MCF 10A (cell line): ENCODE data around the gene SEH1L. TPM values are rescaled to one million over a fixed set of nuclear protein-coding genes. Genes with fewer than 3 reads are reported as not detected.

Source experiments
- BruUV-seq: library from RNA; stranded (reverse); fragments of 400-500 nt; replicated peaks from 2 replicates; lab custom pipeline; 2021; lab: Mats Ljungman, UMichigan
- CTCF ChIA-PET: fragments of 300-600 bp; sonication (Branson Sonifier 250); formaldehyde crosslinking; extraction: SDS; loops from one replicate; lab custom pipeline; 2021; ENCODE audit warnings: antibody characterized with exemption, inconsistent platforms; lab: Yijun Ruan, JAX
- POLR2A ChIA-PET: fragments of 300-600, 350-650 bp; sonication (Branson Sonifier 250); formaldehyde crosslinking; extraction: SDS; loops from one replicate; lab custom pipeline; 2020; ENCODE audit warnings: antibody characterized with exemption, inconsistent platforms; lab: Yijun Ruan, JAX
- DNase-seq: peaks from one replicate; pipeline ENCODE4 v3.0.0-alpha.2; 2018; ENCODE audit not compliant: unreplicated experiment
- H3K27ac Mint-ChIP-seq: one replicate; pipeline ENCODE4 v1.8.0; 2022; ENCODE audit warnings: mild to moderate bottlenecking, low read depth, mixed read lengths; ENCODE audit not compliant: unreplicated experiment
- H3K27me3 Mint-ChIP-seq: one replicate; pipeline ENCODE4 v1.8.0; 2022; ENCODE audit warnings: mixed read lengths; ENCODE audit not compliant: insufficient read depth, unreplicated experiment
- H3K36me3 Mint-ChIP-seq: one replicate; pipeline ENCODE4 v1.8.0; 2022; ENCODE audit warnings: mild to moderate bottlenecking, moderate library complexity, mixed read lengths; ENCODE audit not compliant: insufficient read depth, unreplicated experiment
- H3K4me1 Mint-ChIP-seq: one replicate; pipeline ENCODE4 v1.8.0; 2022; ENCODE audit warnings: mixed read lengths; ENCODE audit not compliant: insufficient read depth, unreplicated experiment
- H3K4me3 Mint-ChIP-seq: one replicate; pipeline ENCODE4 v1.8.0; 2022; ENCODE audit warnings: mild to moderate bottlenecking, moderate library complexity, mixed read lengths; ENCODE audit not compliant: unreplicated experiment
- H3K9me3 Mint-ChIP-seq: one replicate; pipeline ENCODE4 v1.8.0; 2022; ENCODE audit warnings: mixed read lengths; ENCODE audit not compliant: unreplicated experiment
- CTCF ChIP-seq: fragments of 200-600 bp; IDR thresholded peaks from one replicate; pipeline ENCODE4 v1.8.0; 2022; ENCODE audit warnings: antibody characterized with exemption, mild to moderate bottlenecking; ENCODE audit not compliant: unreplicated experiment
- intact Hi-C: fragments of 100-400 bp; cut with micrococcal nuclease; formaldehyde crosslinking; loops from 2 replicates; pipeline ENCODE4 v1.14.1; 2022
- total RNA-seq: library from RNA; stranded (reverse); gene quantifications from 2 replicates; pipeline ENCODE4 v1.2.3, GENCODE V29; 2022

Gene SEH1L
- total RNA-seq, 1 experiment from 2014 or later = 139 TPM

- Mint-ChIP-seq H3K36me3 (peaks cover 33% of the 10 kb centered on the region), H3K27me3 (no peaks in the 10 kb centered on the region), H3K4me1 (peaks cover 18% of the 10 kb centered on the region), H3K4me3 (peak overlapping the region; percentile 96), H3K27ac (peak overlapping the region; percentile 98), H3K9me3 (no peaks in the 10 kb centered on the region)
- DNase-seq = peak; percentile 94
- BruUV-seq = no TSS peak
- intact Hi-C loops = no loop called here
- POLR2A ChIA-PET = interaction anchor here (0.5 to 4.2 kb wide), 17 partner anchors 14 to 571 kb away, joined by 3 to 33 read pairs (median 4); partner anchors contain the start of genes AFG3L2, CEP192, CEP76 and PRELID3A
- TF ChIP-seq CTCF = no peak
- CTCF ChIA-PET = no interaction called here
Observed at GRCh38 chr18:12948050-12948804, 416 bp downstream of the SEH1L start.

DNA sequence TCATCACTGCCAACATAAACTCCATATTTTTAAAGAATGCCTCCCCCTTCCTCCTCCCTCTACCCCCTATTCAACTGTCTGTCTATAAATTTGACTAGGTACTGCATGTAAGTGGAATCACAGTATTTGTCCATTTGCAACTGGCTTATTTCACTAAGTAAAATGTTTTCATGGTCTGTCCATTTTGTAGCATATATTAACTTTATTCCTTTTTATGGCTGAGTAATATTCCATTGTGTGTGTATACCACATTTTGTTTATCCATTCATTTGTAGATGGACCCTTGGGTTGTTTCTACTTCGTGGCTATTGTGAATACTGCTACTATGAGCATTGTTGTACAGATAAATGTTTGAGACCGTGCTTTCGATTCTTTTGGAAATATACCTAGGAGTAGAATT lies 10.7 kb downstream of the SEH1L start:
- H3K27me3 Mint-ChIP-seq = no peaks in the 10 kb centered on the region
- TF ChIP-seq CTCF = no peak
- intact Hi-C loops = no loop called here
- POLR2A ChIA-PET = no interaction called here
- BruUV-seq = no TSS peak
- peaks cover 76% of the 10 kb centered on the region for H3K36me3 Mint-ChIP-seq
- H3K4me1 Mint-ChIP-seq = no peaks in the 10 kb centered on the region
- CTCF ChIA-PET = interaction anchor here (0.8 kb wide), 1 partner anchor 151 kb away, joined by 3 read pairs; no protein-coding TSS in a partner anchor
- no peak for DNase-seq
- no peak overlapping the region for H3K27ac Mint-ChIP-seq
- H3K4me3 Mint-ChIP-seq = no peak overlapping the region
- no peaks in the 10 kb centered on the region for H3K9me3 Mint-ChIP-seq

- no peak for DNase-seq
- Mint-ChIP-seq H3K4me3 (no peak overlapping the region), H3K27ac (peak overlapping the region; percentile 51), H3K36me3 (peaks cover 82% of the 10 kb centered on the region), H3K27me3 (no peaks in the 10 kb centered on the region), H3K4me1 (no peaks in the 10 kb centered on the region), H3K9me3 (no peaks in the 10 kb centered on the region)
- ChIA-PET CTCF (no interaction called here), POLR2A (no interaction called here)
- intact Hi-C loops = no loop called here
- TF ChIP-seq CTCF = no peak
- no TSS peak for BruUV-seq
Observed at GRCh38 chr18:12960395-12960794, 12.6 kb downstream of the SEH1L start.

GRCh38 chr18:12960853-12961397 lies 13.1 kb downstream of the SEH1L start:
- ChIA-PET POLR2A (interaction anchor here (1.8 kb wide), 1 partner anchor 10 kb away, joined by 5 read pairs; no protein-coding TSS in a partner anchor), CTCF (interaction anchor here (0.6 to 0.9 kb wide), 2 partner anchors 71 to 318 kb away, joined by 3 to 5 read pairs; no protein-coding TSS in a partner anchor)
- H3K4me3 Mint-ChIP-seq = no peak overlapping the region
- BruUV-seq = no TSS peak
- no peaks in the 10 kb centered on the region for H3K4me1 Mint-ChIP-seq
- intact Hi-C loops = no loop called here
- no peak for DNase-seq
- H3K9me3 Mint-ChIP-seq = no peaks in the 10 kb centered on the region
- TF ChIP-seq CTCF = no peak
- peak overlapping the region; percentile 51 for H3K27ac Mint-ChIP-seq
- peaks cover 82% of the 10 kb centered on the region for H3K36me3 Mint-ChIP-seq
- no peaks in the 10 kb centered on the region for H3K27me3 Mint-ChIP-seq
